HepG2 (cell line): ENCODE results near the gene CRYZL1. TPM values are rescaled to one million over a fixed set of nuclear protein-coding genes. Genes with fewer than 3 reads are reported as not detected.

ENCODE experiments used
- ATAC-seq: fragments of 200-7000 bp; cut with Tn5 transposase; 3 replicates; pipeline ENCODE4 v1.9.1; 2020; ENCODE audit warnings: mild to moderate bottlenecking, moderate library complexity
- BruUV-seq: library from RNA; stranded (reverse); fragments of 400-500 nt; replicated peaks from 2 replicates; lab custom pipeline; 2021; lab: Mats Ljungman, UMichigan
- CTCF ChIA-PET: fragments of 300-600 bp; formaldehyde crosslinking; extraction: SDS; loops from one replicate; lab custom pipeline; 2021; ENCODE audit warnings: low total read pairs, inconsistent platforms, low intra/inter-chr PET ratio; lab: Yijun Ruan, JAX
- POLR2A ChIA-PET: fragments of 350-600 bp; sonication (Branson Sonifier 250); formaldehyde crosslinking; loops from one replicate; lab custom pipeline; 2020; ENCODE audit warnings: antibody characterized with exemption, inconsistent platforms; lab: Yijun Ruan, JAX
- DNase-seq: peaks from one replicate; pipeline ENCODE4 v3.0.0-alpha.2; 2015; ENCODE audit warnings: low spot score
- FAIRE-seq: peaks from 3 replicates; lab custom pipeline; 2011; peaks lifted over from hg19 to GRCh38; lab: Jason Lieb, UNC
- H2AFZ ChIP-seq: one replicate; pipeline ENCODE4 v1.6.1; 2011; ENCODE audit warnings: low read length, inconsistent platforms
- H3K27ac ChIP-seq: fragments of 300-600 bp; 3 replicates; pipeline ENCODE4 v1.8.0; 2011; ENCODE audit warnings: mixed run types, mild to moderate bottlenecking, mixed read lengths, low read length, inconsistent platforms; ENCODE audit not compliant: insufficient read depth; ENCODE audit errors: extremely low read length
- H3K27me3 ChIP-seq, 2 experiments: fragments of 200-600 bp in 1 of 2; 2 replicates in 1 of 2; 3 replicates in 1 of 2; pipeline versions ENCODE4 v1.6.0 to v1.8.0; 2011; ENCODE audit warnings: low read length in 2 of 2, mild to moderate bottlenecking in 2 of 2, moderate library complexity in 2 of 2, inconsistent platforms in 1 of 2; ENCODE audit not compliant: insufficient read depth in 2 of 2, control insufficient read depth in 1 of 2
- H3K36me3 ChIP-seq, 2 experiments: fragments of 200-600 bp in 1 of 2; replicated peaks in 1 of 2; 2 replicates in 1 of 2; 3 replicates in 1 of 2; pipeline versions ENCODE4 v1.5.1 to v1.8.0; 2011; ENCODE audit warnings: low read length in 2 of 2, inconsistent platforms in 1 of 2; ENCODE audit not compliant: insufficient read depth in 2 of 2, control insufficient read depth in 1 of 2
- H3K4me1 ChIP-seq: 2 replicates; pipeline ENCODE4 v1.5.1; 2012; ENCODE audit warnings: low read length, inconsistent platforms; ENCODE audit not compliant: insufficient read depth
- H3K4me2 ChIP-seq: 2 replicates; pipeline ENCODE4 v1.6.0; 2011; ENCODE audit warnings: low read depth, low read length, inconsistent platforms
- H3K4me3 ChIP-seq, 3 experiments: fragments of 200-600 bp in 1 of 3; sonication (generic), shearing (Covaris generic) in 1 of 3; replicated peaks in 1 of 3; 2 replicates each; pipeline ENCODE4 v1.5.1; 2011 to 2016; ENCODE audit warnings: low read length in 3 of 3, inconsistent platforms in 2 of 3, low read depth in 2 of 3, mild to moderate bottlenecking in 2 of 3, control low read depth in 1 of 3, mixed read lengths in 1 of 3; ENCODE audit not compliant: insufficient read depth in 1 of 3
- H3K79me2 ChIP-seq: one replicate; pipeline ENCODE4 v1.6.1; 2011; ENCODE audit warnings: low read length, inconsistent platforms; ENCODE audit not compliant: insufficient read depth
- H3K9ac ChIP-seq: 2 replicates; pipeline ENCODE4 v1.6.0; 2011; ENCODE audit warnings: mild to moderate bottlenecking, low read depth, low read length, inconsistent platforms; ENCODE audit not compliant: insufficient read depth
- H3K9me3 ChIP-seq: 2 replicates; pipeline ENCODE4 v1.5.1; 2012; ENCODE audit warnings: mild to moderate bottlenecking, low read length
- H4K20me1 ChIP-seq: 2 replicates; pipeline ENCODE4 v1.6.0; 2011; ENCODE audit warnings: inconsistent platforms, mild to moderate bottlenecking, low read length, moderate library complexity; ENCODE audit not compliant: insufficient read depth
- ATF1 ChIP-seq: IDR thresholded peaks from 2 replicates; pipeline ENCODE4 v1.6.1; 2016; ENCODE audit warnings: mild to moderate bottlenecking, control low read depth
- CBX1 ChIP-seq: IDR thresholded peaks from one replicate; pipeline ENCODE4 v1.6.1; 2016; ENCODE audit warnings: antibody characterized with exemption, low read depth
- DMTF1 ChIP-seq: sonication (generic); formaldehyde crosslinking; IDR thresholded peaks from 2 replicates; pipeline ENCODE4 v1.4.0; 2020; ENCODE audit warnings: mild to moderate bottlenecking, missing genetic modification reagents
- FOXA1 ChIP-seq, 2 experiments: fragments of 450-650 bp in 1 of 2; sonication (generic) in 1 of 2; formaldehyde crosslinking in 1 of 2; IDR thresholded peaks; 2 replicates each; pipeline versions ENCODE4 v1.4.0 to v1.6.1; 2016 to 2020; ENCODE audit warnings: missing genetic modification reagents in 1 of 2
- KDM1A ChIP-seq: IDR thresholded peaks from 2 replicates; pipeline ENCODE4 v1.6.1; 2016; ENCODE audit warnings: missing compliant biosample characterization
- KLF12 ChIP-seq: sonication (generic); formaldehyde crosslinking; IDR thresholded peaks from 2 replicates; pipeline ENCODE4 v1.4.0; 2020; ENCODE audit warnings: missing genetic modification reagents, borderline replicate concordance
- NFAT5 ChIP-seq: sonication (generic); formaldehyde crosslinking; IDR thresholded peaks from 2 replicates; pipeline ENCODE4 v1.4.0; 2020; ENCODE audit warnings: missing genetic modification reagents
- TEAD3 ChIP-seq: optimal IDR thresholded peaks from 2 replicates; pipeline ENCODE3; 2016; ENCODE audit warnings: borderline replicate concordance
- ZBTB25 ChIP-seq: IDR thresholded peaks from 2 replicates; pipeline ENCODE4 v1.6.1; 2018; ENCODE audit warnings: missing genetic modification reagents
- ZNF138 ChIP-seq: sonication (generic); formaldehyde crosslinking; IDR thresholded peaks from 2 replicates; pipeline ENCODE4 v1.5.0; 2020; ENCODE audit warnings: mild to moderate bottlenecking, low read depth, missing genetic modification reagents
- ZNF777 ChIP-seq: sonication (generic); formaldehyde crosslinking; IDR thresholded peaks from 2 replicates; pipeline ENCODE4 v1.4.0; 2020; ENCODE audit warnings: missing genetic modification reagents
- WGBS: methylation state at CpG from one replicate; pipeline ENCODE4 v1.1.6; 2017; ENCODE audit warnings: low lambda C conversion rate; 5-methylcytosine and 5-hydroxymethylcytosine counted together
- in situ Hi-C: cut with HindIII; loops from 2 replicates; pipeline ENCODE4 v1.10.0; 2017; ENCODE audit warnings: low pct_unique_long_range_greater_than_20kb; ENCODE audit not compliant: extremely low pct_ligation_motif_present
- intact Hi-C: fragments of 100-400 bp; cut with micrococcal nuclease; formaldehyde crosslinking; loops from one replicate; pipeline ENCODE4 v1.10.0; 2022; ENCODE audit not compliant: unreplicated experiment
- polyA plus RNA-seq, 8 experiments: library from polyadenylated mRNA; depleted of rRNA in 3 of 8; stranded (reverse) in 7 of 8; unstranded in 1 of 8; fragments of >200 nt; fragmentation: Illumina TruSeq in 4 of 8; extraction: Trizol in 4 of 8; gene quantifications; 2 replicates each; pipeline versions ENCODE4 v1.2.1 to v1.2.3, GENCODE V29; 2011 to 2016; ENCODE audit warnings: low read depth in 4 of 8, missing spikeins in 1 of 8, mixed read lengths in 1 of 8; ENCODE audit not compliant: insufficient read depth in 1 of 8
- total RNA-seq, 5 experiments: library from RNA; depleted of rRNA; stranded (reverse); fragments of >200 nt; fragmentation: Illumina TruSeq; extraction: Trizol; gene quantifications; 2 replicates each; pipeline ENCODE4 v1.2.3, GENCODE V29; 2016; ENCODE audit warnings: low read depth in 1 of 5
- TF ChIP-seq, protein P1 (sequence below): sonication (generic); formaldehyde crosslinking; IDR thresholded peaks from 2 replicates; pipeline ENCODE4 v1.5.0; 2020; ENCODE audit warnings: mild to moderate bottlenecking, missing genetic modification reagents

The CRYZL1 gene
- total and polyA plus RNA-seq, 2 of the 13 experiments (the other 11 are each of a cell fraction or from before 2014, with no cell fraction given), result 20.3 to 27.7 TPM

DNA sequence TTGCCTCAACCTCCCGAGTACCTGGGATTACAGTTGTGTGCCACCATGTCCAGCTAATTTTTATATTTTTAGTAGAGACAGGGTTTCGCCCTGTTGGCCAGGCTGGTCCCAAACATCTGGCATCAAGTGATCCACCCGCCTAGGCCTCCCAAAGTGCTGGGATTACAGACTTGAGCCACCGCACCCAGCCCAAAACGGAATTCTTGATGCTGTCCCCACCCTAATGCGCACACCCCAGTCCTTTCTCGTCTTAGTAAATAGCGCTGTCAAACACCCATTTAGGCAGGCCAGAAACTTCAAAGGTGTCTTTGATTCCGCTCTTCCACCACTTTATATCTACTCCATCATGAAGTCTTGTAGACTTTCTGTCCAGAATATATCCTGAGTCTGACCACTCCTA, 35.9 kb upstream of the CRYZL1 start:
- Histone ChIP-seq H3K27ac (no peak overlapping the region), H3K4me2 (no peak overlapping the region), H3K4me1 (peaks cover 9% of the 10 kb centered on the region), H3K9ac (no peak overlapping the region), H2AFZ (no peak overlapping the region), H3K9me3 (no peaks in the 10 kb centered on the region), H3K4me3 (no peak overlapping the region), H4K20me1 (no peaks in the 10 kb centered on the region), H3K27me3 (no peaks in the 10 kb centered on the region), H3K79me2 (peaks cover 15% of the 10 kb centered on the region), H3K36me3 (no peaks in the 10 kb centered on the region)
- intact Hi-C loops, result no loop called here
- 98% methylated on average over 9 of the region's 9 CpGs for WGBS
- ChIA-PET POLR2A (no interaction called here), CTCF (no interaction called here)
- in situ Hi-C loops, result no loop called here
- ATAC-seq, result no peak
- TF ChIP-seq DMTF1, result no peak
- TF ChIP-seq CBX1, result no peak
- TF ChIP-seq ZNF777 (CRISPR knock-in tag), result no peak
- no peak for TF ChIP-seq ATF1 (CRISPR knock-in tag)
- TF ChIP-seq KLF12, result no peak
- TF ChIP-seq, protein P1, sequence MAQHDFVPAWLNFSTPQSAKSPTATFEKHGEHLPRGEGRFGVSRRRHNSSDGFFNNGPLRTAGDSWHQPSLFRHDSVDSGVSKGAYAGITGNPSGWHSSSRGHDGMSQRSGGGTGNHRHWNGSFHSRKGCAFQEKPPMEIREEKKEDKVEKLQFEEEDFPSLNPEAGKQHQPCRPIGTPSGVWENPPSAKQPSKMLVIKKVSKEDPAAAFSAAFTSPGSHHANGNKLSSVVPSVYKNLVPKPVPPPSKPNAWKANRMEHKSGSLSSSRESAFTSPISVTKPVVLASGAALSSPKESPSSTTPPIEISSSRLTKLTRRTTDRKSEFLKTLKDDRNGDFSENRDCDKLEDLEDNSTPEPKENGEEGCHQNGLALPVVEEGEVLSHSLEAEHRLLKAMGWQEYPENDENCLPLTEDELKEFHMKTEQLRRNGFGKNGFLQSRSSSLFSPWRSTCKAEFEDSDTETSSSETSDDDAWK, result no peak
- no peak for TF ChIP-seq FOXA1 (IDR thresholded peaks at IDR 0.05)
- no peak for TF ChIP-seq FOXA1 (CRISPR knock-in tag; IDR thresholded peaks at IDR 0.05)
- TF ChIP-seq ZBTB25 (CRISPR knock-in tag), result no peak
- no peak for TF ChIP-seq KDM1A
- TF ChIP-seq NFAT5 (CRISPR knock-in tag), result no peak
- no peak for TF ChIP-seq TEAD3 (CRISPR knock-in tag)
- TF ChIP-seq ZNF138 (CRISPR knock-in tag), result no peak
- no peak for FAIRE-seq
- no peak for DNase-seq
- no TSS peak for BruUV-seq
